Gastrocnemius medialis (tissue), 4 donors: ENCODE data around the gene MEGF11.

Source experiments
- CTCF ChIP-seq, 5 experiments: fragments of 450-650 bp in 3 of 5; fragments of 200-600 bp in 2 of 5; sonication (generic) in 2 of 5; IDR thresholded peaks in 4 of 5; conservative IDR thresholded peaks in 1 of 5; 1 replicate in 4 of 5; 2 replicates in 1 of 5; pipeline ENCODE4 v1.5.1; 2016 to 2019; ENCODE audit warnings: antibody characterized with exemption in 5 of 5, mild to moderate bottlenecking in 3 of 5, moderate library complexity in 3 of 5
- POLR2A ChIP-seq, 2 donors: fragments of 450-650 bp; IDR thresholded peaks; one replicate each; pipeline ENCODE4 v1.6.1; 2017; ENCODE audit warnings: antibody characterized with exemption in 2 of 2, mild to moderate bottlenecking in 2 of 2, moderate library complexity in 2 of 2

GRCh38 chr15:65978110-65978509, 275.4 kb downstream of the MEGF11 start:
- TF ChIP-seq CTCF (IDR thresholded peaks at IDR 0.05 in 4 of 5, conservative IDR thresholded peaks at IDR 0.05 in 1 of 5) (no peak), POLR2A (IDR thresholded peaks at IDR 0.05) (no peak)
